SK-N-SH treated with all-trans-retinoic acid at 6 μM for 48 hours (cell line): ENCODE measurements around the gene DHODH.

Experiments
- BACH2 ChIP-seq: fragments of 250-450 bp; sonication (Bioruptor Pico); IDR thresholded peaks from 2 replicates; pipeline ENCODE4 v1.9.0; 2021; ENCODE audit warnings: mild to moderate bottlenecking, borderline replicate concordance
- CREB5 ChIP-seq: fragments of 250-450 bp; sonication (Bioruptor Pico); IDR thresholded peaks from 2 replicates; pipeline ENCODE4 v1.5.1; 2020; ENCODE audit warnings: low read depth, mild to moderate bottlenecking, moderate library complexity
- ESRRG ChIP-seq: fragments of 250-450 bp; sonication (Bioruptor Pico); IDR thresholded peaks from 2 replicates; pipeline ENCODE4 v1.6.1; 2021; ENCODE audit warnings: mild to moderate bottlenecking
- GLIS3 ChIP-seq: fragments of 250-450 bp; sonication (Bioruptor Pico); IDR thresholded peaks from 2 replicates; pipeline ENCODE4 v1.5.0; 2020; ENCODE audit warnings: mild to moderate bottlenecking, moderate library complexity
- OSR1 ChIP-seq: fragments of 250-450 bp; sonication (Bioruptor Pico); IDR thresholded peaks from 2 replicates; pipeline ENCODE4 v1.8.0; 2022; ENCODE audit warnings: moderate library complexity, mild to moderate bottlenecking, inconsistent platforms
- PATZ1 ChIP-seq: fragments of 250-450 bp; sonication (Bioruptor Pico); IDR thresholded peaks from 2 replicates; pipeline ENCODE4 v1.8.0; 2020; ENCODE audit warnings: mild to moderate bottlenecking, moderate library complexity, borderline replicate concordance
- PPARA ChIP-seq: fragments of 250-450 bp; sonication (Bioruptor Pico); IDR thresholded peaks from 2 replicates; pipeline ENCODE4 v1.5.0; 2020; ENCODE audit warnings: mild to moderate bottlenecking, borderline replicate concordance
- SNAI2 ChIP-seq: fragments of 250-450 bp; sonication (Bioruptor Pico); IDR thresholded peaks from 2 replicates; pipeline ENCODE4 v1.5.0; 2020; ENCODE audit warnings: mild to moderate bottlenecking, moderate library complexity
- TCF4 ChIP-seq: fragments of 250-450 bp; sonication (Bioruptor Pico); IDR thresholded peaks from 2 replicates; pipeline ENCODE4 v1.8.0; 2021; ENCODE audit warnings: mild to moderate bottlenecking, moderate library complexity, borderline replicate concordance
- TOX ChIP-seq: fragments of 250-450 bp; sonication (Bioruptor Pico); IDR thresholded peaks from 2 replicates; pipeline ENCODE4 v1.8.0; 2021; ENCODE audit warnings: mild to moderate bottlenecking, moderate library complexity, borderline replicate concordance
- ZFP3 ChIP-seq: fragments of 250-450 bp; sonication (Bioruptor Pico); IDR thresholded peaks from 2 replicates; pipeline ENCODE4 v1.5.0; 2020; ENCODE audit warnings: mild to moderate bottlenecking, moderate library complexity
- ZFP30 ChIP-seq: fragments of 450-650 bp; formaldehyde crosslinking; IDR thresholded peaks from 2 replicates; pipeline ENCODE4 v1.5.0; 2022; ENCODE audit warnings: mild to moderate bottlenecking, moderate library complexity
- ZNF565 ChIP-seq: fragments of 450-650 bp; formaldehyde crosslinking; conservative IDR thresholded peaks from 2 replicates; pipeline ENCODE4 v1.5.0; 2020; ENCODE audit warnings: low read depth, mild to moderate bottlenecking, moderate library complexity

- TF ChIP-seq TOX (CRISPR knock-in tag) (no peak), OSR1 (no peak), PPARA (CRISPR knock-in tag) (no peak), TCF4 (CRISPR knock-in tag) (no peak), GLIS3 (no peak), ZNF565 (CRISPR knock-in tag) (no peak), ZFP30 (no peak), PATZ1 (CRISPR knock-in tag) (no peak), BACH2 (CRISPR knock-in tag) (no peak), ZFP3 (CRISPR knock-in tag) (no peak), ESRRG (no peak), CREB5 (CRISPR knock-in tag) (no peak), SNAI2 (CRISPR knock-in tag) (no peak)
Observed at GRCh38 chr16:72013888-72014581, 5.5 kb downstream of the DHODH start.
